K562 (cell line): ENCODE data around the gene RELL1. TPM values are rescaled to one million over a fixed set of nuclear protein-coding genes. Genes with fewer than 3 reads are reported as not detected.

Source experiments
- ATAC-seq: fragments of 200-7000 bp; cut with Tn5 transposase; 3 replicates; pipeline ENCODE4 v1.9.1; 2020; ENCODE audit warnings: moderate library complexity
- BruUV-seq: library from RNA; stranded (reverse); fragments of 400-500 nt; replicated peaks from 2 replicates; lab custom pipeline; 2021; lab: Mats Ljungman, UMichigan
- CTCF ChIA-PET: fragments of 300-600 bp; formaldehyde crosslinking; extraction: SDS; loops from one replicate; lab custom pipeline; 2021; ENCODE audit warnings: low intra/inter-chr PET ratio; lab: Yijun Ruan, JAX
- POLR2A ChIA-PET: fragments of 300-600, 350-650 bp; sonication (Branson Sonifier 250); formaldehyde crosslinking; extraction: SDS; loops from one replicate; lab custom pipeline; 2021; ENCODE audit warnings: antibody characterized with exemption, inconsistent platforms; lab: Yijun Ruan, JAX
- DNase-seq, 4 experiments: peaks; one replicate each; pipeline versions ENCODE4 v3.0.0 to v3.0.0-alpha.2; 2011 to 2018; ENCODE audit warnings: low spot score in 3 of 4, mixed read lengths in 3 of 4; ENCODE audit errors: extremely low read depth in 1 of 4
- FAIRE-seq: peaks from 2 replicates; lab custom pipeline; 2011; peaks lifted over from hg19 to GRCh38; lab: Jason Lieb, UNC
- H2AFZ ChIP-seq: 2 replicates; pipeline ENCODE4 v1.6.0; 2011; ENCODE audit warnings: low read depth, low read length, control low read depth, inconsistent platforms
- H3K27ac ChIP-seq: fragments of 200-600 bp; 3 replicates; pipeline ENCODE4 v1.8.0; 2011; ENCODE audit warnings: low read depth, mild to moderate bottlenecking, control low read depth, inconsistent platforms, low read length, moderate library complexity, mixed read lengths; ENCODE audit errors: extremely low read depth
- H3K27me3 ChIP-seq, 2 experiments: fragments of 300-600 bp in 1 of 2; 2 replicates in 1 of 2; 3 replicates in 1 of 2; pipeline versions ENCODE4 v1.6.0 to v1.8.0; 2011; ENCODE audit warnings: inconsistent platforms in 2 of 2, low read length in 2 of 2, mild to moderate bottlenecking in 1 of 2, mixed read lengths in 1 of 2, moderate library complexity in 1 of 2; ENCODE audit not compliant: control insufficient read depth in 2 of 2, insufficient read depth in 2 of 2
- H3K36me3 ChIP-seq: fragments of 300-600 bp; 3 replicates; pipeline ENCODE4 v1.8.0; 2011; ENCODE audit warnings: mild to moderate bottlenecking, low read length, inconsistent platforms; ENCODE audit not compliant: control insufficient read depth, insufficient read depth
- H3K4me1 ChIP-seq, 2 experiments: fragments of 200-600 bp in 1 of 2; replicated peaks in 1 of 2; 2 replicates in 1 of 2; 3 replicates in 1 of 2; pipeline versions ENCODE4 v1.5.1 to v1.8.0; 2011; ENCODE audit warnings: inconsistent platforms in 2 of 2, low read length in 2 of 2, mild to moderate bottlenecking in 1 of 2, mixed read lengths in 1 of 2, moderate library complexity in 1 of 2; ENCODE audit not compliant: control insufficient read depth in 2 of 2, insufficient read depth in 2 of 2
- H3K4me2 ChIP-seq: 2 replicates; pipeline ENCODE4 v1.6.1; 2011; ENCODE audit warnings: low read length, control low read depth, inconsistent platforms, mixed read lengths; ENCODE audit not compliant: insufficient read depth
- H3K4me3 ChIP-seq: fragments of 200-600 bp; sonication (generic), shearing (Covaris generic); 2 replicates; pipeline ENCODE4 v1.5.1; 2016; ENCODE audit warnings: control low read depth, inconsistent platforms
- H3K79me2 ChIP-seq: fragments of 200-600 bp; 3 replicates; pipeline ENCODE4 v1.8.0; 2011; ENCODE audit warnings: low read length, inconsistent platforms; ENCODE audit not compliant: control insufficient read depth, insufficient read depth
- H3K9ac ChIP-seq, 2 experiments: 2 replicates each; pipeline versions ENCODE4 v1.6.0 to v1.6.1; 2011; ENCODE audit warnings: low read depth in 2 of 2, low read length in 2 of 2, control low read depth in 1 of 2, inconsistent platforms in 1 of 2, mild to moderate bottlenecking in 1 of 2, mixed read lengths in 1 of 2; ENCODE audit not compliant: insufficient read depth in 1 of 2
- H3K9me1 ChIP-seq: one replicate; pipeline ENCODE4 v1.6.0; 2011; ENCODE audit warnings: inconsistent platforms, mild to moderate bottlenecking, low read length, moderate library complexity; ENCODE audit not compliant: control insufficient read depth, insufficient read depth
- H3K9me3 ChIP-seq: replicated peaks from 2 replicates; pipeline ENCODE4 v1.5.1; 2011; ENCODE audit warnings: low read depth, low read length, inconsistent platforms; ENCODE audit not compliant: control insufficient read depth, insufficient read depth
- H4K20me1 ChIP-seq: replicated peaks from 2 replicates; pipeline ENCODE4 v1.6.1; 2011; ENCODE audit warnings: low read length, inconsistent platforms, mixed read lengths; ENCODE audit not compliant: control insufficient read depth, insufficient read depth
- CREB1 ChIP-seq, 2 experiments: sonication (generic) in 1 of 2; formaldehyde crosslinking in 1 of 2; IDR thresholded peaks; 2 replicates each; pipeline versions ENCODE4 v1.6.1 to v1.8.0; 2012 to 2022; ENCODE audit warnings: inconsistent platforms in 1 of 2, mild to moderate bottlenecking in 1 of 2, missing genetic modification reagents in 1 of 2, moderate library complexity in 1 of 2
- MED1 ChIP-seq: sonication (generic); formaldehyde crosslinking; IDR thresholded peaks from 2 replicates; pipeline ENCODE4 v1.8.1; 2023; ENCODE audit warnings: missing genetic modification reagents, borderline replicate concordance
- POU5F1 ChIP-seq: fragments of 150-350 bp; IDR thresholded peaks from 2 replicates; pipeline ENCODE4 v1.6.1; 2014; ENCODE audit warnings: borderline replicate concordance, low read length, low read depth, mild to moderate bottlenecking; ENCODE audit not compliant: partially characterized antibody
- RB1 ChIP-seq: fragments of 450-650 bp; IDR thresholded peaks from 2 replicates; pipeline ENCODE4 v1.6.1; 2017; ENCODE audit warnings: low read depth, mild to moderate bottlenecking
- RFX1 ChIP-seq: fragments of 450-650 bp; IDR thresholded peaks from 2 replicates; pipeline ENCODE4 v1.6.1; 2016; ENCODE audit warnings: mild to moderate bottlenecking, moderate library complexity
- TBL1XR1 ChIP-seq, 2 experiments: IDR thresholded peaks; 2 replicates each; pipeline ENCODE4 v1.6.1; 2012; ENCODE audit warnings: improper control_type of control experiment in 2 of 2, low read length in 2 of 2, mild to moderate bottlenecking in 1 of 2
- ZNF785 ChIP-seq: fragments of 250-450 bp; sonication (Bioruptor Pico); IDR thresholded peaks from 2 replicates; pipeline ENCODE4 v1.4.0; 2020; ENCODE audit warnings: mild to moderate bottlenecking
- ZNF79 ChIP-seq: fragments of 250-450 bp; sonication (Bioruptor Pico); IDR thresholded peaks from 2 replicates; pipeline ENCODE4 v1.4.0; 2020; ENCODE audit warnings: low read depth, mild to moderate bottlenecking, moderate library complexity
- WGBS: fragments of 100-300 bp; shearing (Covaris generic); methylation state at CpG from one replicate; pipeline ENCODE4 v1.1.6; 2016; ENCODE audit warnings: low coverage, mixed read lengths; ENCODE audit not compliant: insufficient coverage; ENCODE audit errors: missing lambda C conversion rate; 5-methylcytosine and 5-hydroxymethylcytosine counted together
- in situ Hi-C: fragments of 300-500 bp; cut with MboI; formaldehyde crosslinking; loops from 4 replicates; pipeline ENCODE4 v1.15.0; 2018; ENCODE audit warnings: inconsistent platforms, mixed read lengths
- intact Hi-C: fragments of 100-400 bp; cut with micrococcal nuclease; formaldehyde crosslinking; loops from 2 replicates; pipeline ENCODE4 v1.14.2; 2022
- polyA plus RNA-seq, 8 experiments: library from polyadenylated mRNA; depleted of rRNA in 4 of 8; stranded (reverse) in 5 of 8; unstranded in 3 of 8; fragments of >200 nt; fragmentation: Nextera tagmentation in 2 of 8; fragmentation: Illumina TruSeq in 1 of 8; extraction: Ambion mirVana in 2 of 8; extraction: Trizol in 1 of 8; gene quantifications; 2 replicates each; pipeline versions ENCODE4 v1.2.1 to v1.2.3, GENCODE V29; 2011 to 2014; ENCODE audit warnings: inconsistent platforms in 1 of 8, missing spikeins in 1 of 8
- total RNA-seq, 7 experiments: library from RNA; depleted of rRNA in 6 of 7; stranded (reverse); fragments of >200 nt in 6 of 7; fragmentation: Illumina TruSeq in 2 of 7; extraction: Trizol in 2 of 7; gene quantifications; 2 replicates each; pipeline versions ENCODE4 v1.2.1 to v1.2.3, GENCODE V29; 2011 to 2021; ENCODE audit warnings: low replicate concordance in 1 of 7
- TF ChIP-seq, protein P1 (sequence below): fragments of 250-450 bp; sonication (Bioruptor Pico); IDR thresholded peaks from 2 replicates; pipeline ENCODE4 v1.5.0; 2020; ENCODE audit warnings: mild to moderate bottlenecking

Gene RELL1
- total and polyA plus RNA-seq, 9 of the 15 experiments (the other 6 are each of a cell fraction or from before 2014, with no cell fraction given) = 0.06 to 3.5 (median 1.7) TPM; not detected in 1

DNA sequence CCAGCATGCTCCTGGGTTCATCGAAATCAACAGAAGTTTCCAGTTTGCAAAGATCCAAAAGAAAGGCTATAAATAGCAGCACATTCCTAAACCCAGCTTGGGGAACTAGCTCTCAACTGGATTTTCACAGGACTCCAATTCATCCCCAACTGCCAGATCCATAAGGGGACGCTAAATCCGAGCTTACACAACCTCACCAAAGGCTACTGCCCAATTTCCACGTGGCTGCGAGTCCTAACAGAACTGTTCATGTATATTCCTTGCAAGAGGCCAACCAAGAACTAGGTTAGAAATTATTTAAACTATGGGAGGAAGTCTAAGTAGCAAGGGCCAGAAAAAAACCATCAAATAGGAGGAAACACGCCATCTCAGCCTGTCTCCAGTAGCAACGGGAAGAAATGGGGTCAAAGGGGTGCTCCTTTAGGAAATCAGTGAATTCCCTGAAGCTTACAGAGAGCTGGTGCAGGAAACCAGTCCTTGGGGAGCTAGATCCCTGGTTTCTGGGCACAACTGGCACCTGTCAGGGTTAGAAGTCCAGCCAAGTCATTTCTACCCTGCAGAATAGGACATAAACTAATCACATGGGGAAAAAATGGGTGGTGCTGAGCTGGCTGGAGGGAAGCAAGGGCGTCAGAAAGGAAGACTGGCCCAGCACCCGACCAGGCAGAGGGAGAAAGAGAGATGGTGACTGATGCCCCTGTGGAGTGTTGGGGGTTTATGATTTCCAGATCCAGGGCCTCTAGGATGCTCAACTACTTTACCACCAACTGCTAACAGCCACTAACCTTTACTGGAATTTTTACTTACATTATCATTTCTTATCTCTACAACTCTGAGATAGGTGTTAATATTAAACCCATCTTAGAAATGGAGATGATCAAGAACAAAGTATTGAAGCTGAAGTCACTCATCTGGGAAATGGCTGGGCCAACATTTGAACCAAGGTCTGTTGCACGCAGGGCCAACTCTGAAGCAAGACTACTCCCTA, 20.5 kb downstream of the RELL1 start:
- Histone ChIP-seq H3K9me3 (no peaks in the 10 kb centered on the region), H3K27me3 (peaks cover 0 to 4% of the 10 kb centered on the region in 2 experiments; a peak in 1 of 5 replicates), H3K79me2 (no peaks in the 10 kb centered on the region), H4K20me1 (no peaks in the 10 kb centered on the region; the same call in 1 of the 2 replicates), H2AFZ (no peak overlapping the region), H3K4me3 (no peak overlapping the region), H3K9ac (no peak overlapping the region), H3K36me3 (no peaks in the 10 kb centered on the region), H3K4me2 (no peak overlapping the region), H3K4me1 (no peaks in the 10 kb centered on the region; a peak in 1 of 5 replicates), H3K9me1 (no peaks in the 10 kb centered on the region), H3K27ac (no peak overlapping the region)
- FAIRE-seq (no peak), DNase-seq (no peak), ATAC-seq (no peak)
- 13% methylated on average over 10 of the region's 10 CpGs for WGBS
- POLR2A ChIA-PET = no interaction called here
- TF ChIP-seq RFX1 (peak; percentile 17; the same call in 1 of the 2 replicates), MED1 (CRISPR knock-in tag) (no peak)
- CTCF ChIA-PET = no interaction called here
- no TSS peak for BruUV-seq
- in situ Hi-C loops = no loop called here
- intact Hi-C loops = no loop called here

DNA sequence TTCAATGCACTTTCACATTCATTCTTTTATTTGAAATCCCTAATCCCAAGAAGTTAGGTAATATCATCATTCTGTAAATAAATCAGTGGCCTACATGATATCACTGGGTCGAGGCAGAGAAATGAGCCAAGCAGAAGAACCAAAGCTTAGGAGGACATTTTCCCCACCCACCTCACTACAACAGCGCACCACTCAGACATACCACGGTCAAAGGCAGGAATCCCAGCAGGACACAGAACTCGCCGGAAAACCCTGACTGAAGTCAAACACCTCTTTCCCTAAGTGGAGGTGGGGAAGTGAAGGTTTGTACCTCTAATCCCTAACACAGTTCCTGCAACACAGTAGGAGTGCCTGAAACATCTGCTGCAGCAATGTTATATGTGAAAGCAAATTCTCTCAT, 21.5 kb downstream of the RELL1 start:
- FAIRE-seq = no peak
- no TSS peak for BruUV-seq
- TF ChIP-seq POU5F1 = no peak
- TF ChIP-seq, protein P1, sequence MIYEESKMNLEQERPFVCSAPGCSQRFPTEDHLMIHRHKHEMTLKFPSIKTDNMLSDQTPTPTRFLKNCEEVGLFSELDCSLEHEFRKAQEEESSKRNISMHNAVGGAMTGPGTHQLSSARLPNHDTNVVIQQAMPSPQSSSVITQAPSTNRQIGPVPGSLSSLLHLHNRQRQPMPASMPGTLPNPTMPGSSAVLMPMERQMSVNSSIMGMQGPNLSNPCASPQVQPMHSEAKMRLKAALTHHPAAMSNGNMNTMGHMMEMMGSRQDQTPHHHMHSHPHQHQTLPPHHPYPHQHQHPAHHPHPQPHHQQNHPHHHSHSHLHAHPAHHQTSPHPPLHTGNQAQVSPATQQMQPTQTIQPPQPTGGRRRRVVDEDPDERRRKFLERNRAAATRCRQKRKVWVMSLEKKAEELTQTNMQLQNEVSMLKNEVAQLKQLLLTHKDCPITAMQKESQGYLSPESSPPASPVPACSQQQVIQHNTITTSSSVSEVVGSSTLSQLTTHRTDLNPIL (CRISPR knock-in tag) = no peak
- no peak for TF ChIP-seq CREB1 (IDR thresholded peaks at IDR 0.05)
- TF ChIP-seq CREB1 (CRISPR knock-in tag; IDR thresholded peaks at IDR 0.05) = no peak
- TF ChIP-seq ZNF79 (CRISPR knock-in tag) = no peak
- no peak for TF ChIP-seq TBL1XR1 (IDR thresholded peaks at IDR 0.05; ENCODE audit: low read length in 2 of 2)
- no peak for TF ChIP-seq RB1
- no peak for TF ChIP-seq ZNF785 (CRISPR knock-in tag)

More for the DNA sequence above, 21.5 kb downstream of the RELL1 start:
- Histone ChIP-seq H3K9me3 (no peaks in the 10 kb centered on the region), H3K4me2 (no peak overlapping the region), H3K4me3 (no peak overlapping the region), H3K27ac (no peak overlapping the region), H3K27me3 (peaks cover 0 to 4% of the 10 kb centered on the region in 2 experiments; a peak in 1 of 5 replicates), H3K9ac (no peak overlapping the region), H4K20me1 (no peaks in the 10 kb centered on the region; the same call in 1 of the 2 replicates), H3K79me2 (no peaks in the 10 kb centered on the region), H3K4me1 (no peaks in the 10 kb centered on the region; a peak in 1 of 5 replicates), H3K9me1 (no peaks in the 10 kb centered on the region), H2AFZ (no peak overlapping the region), H3K36me3 (no peaks in the 10 kb centered on the region)
- DNase-seq = no peak
- in situ Hi-C loops (no loop called here), intact Hi-C loops (no loop called here)
- 25% methylated on average over 5 of the region's 5 CpGs for WGBS
- ChIA-PET CTCF (no interaction called here), POLR2A (no interaction called here)
- ATAC-seq = no peak
